ENCODE results near the gene TP53I11. TPM values are rescaled to one million over a fixed set of nuclear protein-coding genes. Genes with fewer than 3 reads are reported as not detected.

The TP53I11 gene
- polyA plus RNA-seq, 5 donors = 39.1 to 68.4 (median 51.3) TPM

DNA sequence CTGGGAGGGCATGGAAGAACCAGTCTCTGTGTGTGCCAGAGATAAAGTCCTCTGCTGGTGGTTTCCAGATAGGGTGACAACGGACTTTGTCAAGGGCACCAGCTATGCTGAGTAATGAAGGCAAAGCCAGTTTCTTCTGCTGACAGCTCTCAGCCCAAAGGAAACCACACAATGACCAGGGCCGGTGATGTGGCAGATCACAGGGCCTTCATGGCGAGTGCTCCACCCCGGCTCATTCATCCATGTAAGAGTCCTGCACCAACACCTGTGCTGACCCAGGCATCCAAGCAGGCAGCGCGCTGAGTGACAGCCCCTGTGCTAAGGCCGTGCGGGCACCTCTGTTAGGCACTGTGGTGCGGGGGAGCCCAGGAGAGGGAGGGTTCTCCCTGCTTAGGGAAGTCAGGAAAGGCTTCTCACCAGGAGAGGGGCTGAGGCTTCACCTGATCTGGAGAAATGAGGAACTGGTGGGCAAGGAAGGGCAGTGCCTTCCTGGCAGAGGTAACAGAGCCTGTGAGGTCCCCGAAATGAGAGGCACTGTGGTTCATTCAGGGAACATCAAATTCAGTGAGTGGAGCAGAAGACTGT, 33.8 kb downstream of the TP53I11 start:
- no peak for DNase-seq

DNA sequence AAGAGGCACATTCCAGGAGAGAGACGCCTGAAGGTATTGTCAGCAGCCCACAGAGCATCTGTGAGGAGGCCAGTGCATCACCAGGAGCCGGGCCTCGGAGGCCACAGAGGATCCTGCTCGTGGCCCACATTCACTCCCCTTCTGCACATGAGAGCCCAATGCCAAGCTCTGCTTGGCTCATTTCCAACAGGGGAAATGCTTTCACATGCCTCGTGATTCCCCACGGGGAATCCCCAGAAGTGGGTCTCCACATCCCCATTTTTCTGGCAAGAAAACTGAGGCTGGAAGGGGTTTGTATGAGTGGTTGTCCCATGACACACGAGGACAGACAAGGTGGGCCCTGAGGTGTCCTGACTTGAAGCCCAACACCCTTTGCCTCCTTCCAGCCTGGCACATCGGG, 34.4 kb downstream of the TP53I11 start:
- no peak for DNase-seq

DNA sequence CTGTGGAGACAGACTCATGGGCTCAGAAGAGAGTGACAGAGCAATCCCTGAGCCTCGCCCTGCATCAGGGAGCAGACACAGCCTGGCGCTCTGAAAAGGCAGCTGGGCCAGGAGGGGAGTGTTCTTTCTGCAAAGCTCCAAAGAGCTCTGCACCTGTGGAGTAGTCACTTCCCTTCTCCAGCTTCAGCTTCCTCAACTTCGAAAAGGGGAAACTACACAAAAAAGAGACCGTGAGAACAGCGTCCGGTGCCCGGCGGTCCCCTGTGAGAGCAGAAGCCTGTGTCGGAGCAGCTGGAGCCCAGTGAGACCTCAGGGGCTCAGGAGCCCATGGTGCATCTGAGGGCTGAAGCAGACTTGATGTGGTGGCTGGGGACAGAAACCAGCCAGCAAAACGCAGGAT, 35.1 kb downstream of the TP53I11 start:
- no peak for DNase-seq

DNA sequence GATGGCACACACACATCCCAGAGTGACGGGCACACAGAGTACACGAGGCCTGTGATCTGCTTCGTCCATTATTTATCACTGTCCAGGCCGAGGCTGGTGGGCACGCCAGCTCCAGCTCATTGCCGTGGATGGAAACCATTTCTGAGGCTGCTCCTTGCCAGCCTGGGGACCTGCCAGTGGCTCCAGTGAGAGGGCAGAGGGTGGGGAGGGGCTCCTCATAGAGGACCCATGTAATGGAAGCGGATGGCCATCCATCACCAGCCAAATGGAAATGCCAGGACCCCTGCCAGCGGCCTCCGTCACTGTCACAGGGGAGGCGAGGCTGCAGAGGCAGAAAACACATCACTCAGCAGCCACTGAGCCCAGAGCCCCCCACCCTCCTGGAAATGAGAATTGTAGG, 35.7 kb downstream of the TP53I11 start:
- DNase-seq = no peak

DNA sequence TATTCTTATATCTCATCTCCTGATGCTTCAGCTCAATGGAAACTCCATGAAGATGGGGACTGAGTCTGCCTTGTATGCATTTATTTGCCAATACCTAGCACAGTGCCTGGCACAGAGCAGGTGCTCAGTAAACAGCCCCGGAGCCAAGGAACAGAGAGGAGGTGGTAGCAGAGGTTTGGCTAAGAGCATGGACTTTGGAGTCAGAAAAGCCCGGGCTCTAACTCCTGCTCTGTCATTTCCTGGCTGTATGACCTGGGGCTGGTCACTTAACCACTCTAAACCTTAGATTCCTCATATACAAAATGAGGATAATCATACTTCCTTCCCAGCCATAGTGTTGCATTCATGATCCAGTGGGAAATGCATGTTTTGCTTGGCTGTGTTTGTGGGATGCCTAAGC, 36.6 kb downstream of the TP53I11 start:
- no peak for DNase-seq

DNA sequence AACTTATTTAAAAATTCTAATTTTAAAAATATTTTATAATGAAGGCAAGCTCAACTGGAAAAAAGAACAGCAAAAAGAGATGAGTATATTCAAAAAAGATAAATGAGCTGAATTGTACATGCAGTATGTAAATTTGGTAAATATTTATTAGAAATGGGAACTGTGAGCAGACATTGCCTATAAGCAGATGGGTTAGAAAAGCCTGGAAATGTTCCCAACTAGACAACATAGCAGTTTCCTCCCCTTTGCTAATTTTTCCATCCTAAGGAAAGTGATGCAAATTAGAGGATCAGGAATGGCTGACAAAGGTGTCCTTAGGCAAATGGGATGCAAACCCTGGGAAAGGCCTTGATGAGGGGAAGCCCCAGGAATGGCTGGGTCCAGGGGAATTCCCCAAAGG, 37.2 kb downstream of the TP53I11 start:
- DNase-seq = no peak

DNA sequence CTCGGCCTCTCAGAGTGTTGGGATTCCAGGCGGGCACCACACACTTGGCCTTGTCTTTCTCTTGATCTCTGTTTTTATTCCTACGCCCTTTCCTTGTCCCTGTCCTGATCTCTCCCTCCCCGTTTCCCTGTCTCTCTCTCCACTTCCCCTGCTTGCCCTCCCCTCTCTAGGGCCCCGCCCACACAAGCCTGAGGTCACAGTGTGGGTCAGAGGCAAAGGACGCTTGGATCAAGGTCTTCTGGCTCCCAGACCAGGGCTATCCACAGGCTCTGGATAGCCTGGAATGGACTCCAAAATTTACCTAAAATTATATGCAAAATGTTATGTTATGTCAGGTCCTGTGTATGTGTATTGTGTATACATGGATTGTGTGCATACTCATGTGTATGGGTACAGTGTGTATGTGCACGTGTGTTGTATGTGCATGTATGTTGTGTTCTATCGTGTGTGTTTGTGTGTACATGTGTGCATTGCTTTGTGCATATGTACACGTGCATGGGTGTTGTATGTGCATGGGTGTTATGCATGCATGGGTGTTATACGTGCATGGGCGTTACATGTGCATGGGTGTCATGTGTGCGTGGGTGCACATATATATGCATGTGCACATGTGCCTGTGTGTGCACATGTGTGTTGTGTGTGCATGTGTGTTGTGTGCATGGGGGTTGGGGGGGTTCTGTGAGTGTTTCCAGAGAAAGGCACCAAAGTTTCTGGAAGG, 38.3 kb downstream of the TP53I11 start:
- no peak for DNase-seq

DNA sequence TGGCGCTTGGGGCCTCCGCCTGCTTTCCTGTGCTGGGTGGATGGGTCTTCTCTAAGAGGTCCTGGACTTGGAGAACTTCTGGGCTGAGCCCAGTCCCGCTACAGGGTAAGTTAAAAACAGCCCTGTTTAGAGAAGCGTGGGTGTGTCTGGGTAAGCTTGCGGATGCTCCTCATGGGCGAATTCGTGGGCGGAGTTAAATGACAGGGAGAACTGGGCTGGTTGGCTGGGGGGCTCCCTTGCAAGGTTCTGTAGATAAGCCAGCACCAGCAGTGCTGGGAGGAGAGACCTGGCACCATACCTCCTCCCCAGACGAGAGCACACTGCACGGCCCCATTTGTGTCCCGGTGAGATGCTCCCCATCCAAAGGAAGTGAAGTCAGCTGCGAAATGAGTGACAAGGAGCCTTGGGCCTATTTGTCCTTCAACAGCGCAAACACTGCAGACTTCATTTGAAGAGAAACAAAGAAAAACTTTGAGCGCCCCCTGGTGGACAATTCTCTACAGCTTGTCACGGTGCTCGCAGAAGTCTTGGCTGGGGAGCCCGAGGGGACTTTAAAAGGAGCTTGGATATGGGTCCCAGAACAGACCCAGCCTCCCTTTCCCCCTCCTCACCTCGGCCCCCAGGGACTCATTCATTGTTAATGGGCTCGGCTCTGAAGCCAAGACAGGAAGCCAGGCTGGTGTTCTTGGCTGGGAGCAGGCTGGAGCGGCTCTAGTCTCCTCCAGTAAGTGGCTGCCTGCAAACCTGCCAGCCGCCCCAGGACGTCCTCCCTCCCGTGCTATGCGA, 39.5 kb downstream of the TP53I11 start:
- DNase-seq = peak; percentile 71 to 85

DNA sequence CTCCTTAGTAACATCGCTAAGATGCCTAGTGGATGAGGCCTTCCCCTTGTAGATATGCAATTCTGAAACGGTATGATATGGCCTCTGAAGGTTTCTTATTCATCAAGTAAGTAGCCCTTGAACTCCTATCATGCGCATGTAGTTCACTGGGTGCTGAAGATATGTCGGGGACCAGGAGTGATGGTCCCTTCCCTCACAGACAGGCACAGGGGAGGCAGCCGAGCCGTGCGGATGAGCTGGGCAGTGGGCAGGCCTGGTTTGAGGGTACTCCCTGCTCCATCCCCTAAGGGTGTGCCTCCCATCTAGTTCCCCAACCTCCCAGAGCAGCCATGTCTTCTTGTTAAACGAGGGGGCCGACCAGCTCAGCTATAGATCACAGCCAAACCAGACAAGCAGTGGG, 40.1 kb downstream of the TP53I11 start:
- DNase-seq = no peak

DNA sequence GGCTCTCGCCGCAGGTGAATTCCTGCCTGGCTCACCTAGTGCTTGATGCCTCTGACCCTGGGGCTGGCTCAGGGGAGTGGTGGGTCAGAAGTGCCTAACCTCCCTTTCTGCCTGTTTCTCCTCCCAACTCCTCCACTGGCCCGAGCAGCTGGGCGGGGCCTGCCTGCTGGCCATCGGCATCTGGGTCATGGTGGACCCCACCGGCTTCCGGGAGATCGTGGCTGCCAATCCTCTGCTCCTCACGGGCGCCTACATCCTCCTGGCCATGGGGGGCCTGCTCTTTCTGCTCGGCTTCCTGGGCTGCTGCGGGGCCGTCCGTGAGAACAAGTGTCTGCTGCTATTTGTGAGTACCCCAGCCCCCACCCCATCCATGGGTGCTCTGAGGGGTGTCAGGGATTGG, 41.1 kb downstream of the TP53I11 start:
- no peak for DNase-seq

DNA sequence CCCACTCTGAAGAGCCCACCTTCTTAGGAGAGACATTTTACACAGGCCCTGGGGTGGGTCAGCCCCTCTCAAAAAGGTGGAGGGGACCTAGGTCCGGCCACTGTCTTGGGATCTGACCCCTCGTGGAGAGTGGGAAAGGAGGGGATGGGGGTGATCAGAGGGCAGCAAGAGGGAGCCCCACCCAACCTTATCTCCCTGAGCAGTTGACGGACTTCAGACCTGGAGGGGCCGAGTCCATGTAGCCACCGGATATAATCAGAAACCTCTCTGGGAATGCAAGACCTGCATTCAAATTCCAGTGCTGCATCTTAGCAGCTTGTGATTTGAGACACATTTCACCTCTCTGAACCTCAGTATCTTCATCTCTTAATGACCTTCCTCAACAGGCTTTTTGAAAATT, 44.0 kb downstream of the TP53I11 start:
- DNase-seq = no peak

DNA sequence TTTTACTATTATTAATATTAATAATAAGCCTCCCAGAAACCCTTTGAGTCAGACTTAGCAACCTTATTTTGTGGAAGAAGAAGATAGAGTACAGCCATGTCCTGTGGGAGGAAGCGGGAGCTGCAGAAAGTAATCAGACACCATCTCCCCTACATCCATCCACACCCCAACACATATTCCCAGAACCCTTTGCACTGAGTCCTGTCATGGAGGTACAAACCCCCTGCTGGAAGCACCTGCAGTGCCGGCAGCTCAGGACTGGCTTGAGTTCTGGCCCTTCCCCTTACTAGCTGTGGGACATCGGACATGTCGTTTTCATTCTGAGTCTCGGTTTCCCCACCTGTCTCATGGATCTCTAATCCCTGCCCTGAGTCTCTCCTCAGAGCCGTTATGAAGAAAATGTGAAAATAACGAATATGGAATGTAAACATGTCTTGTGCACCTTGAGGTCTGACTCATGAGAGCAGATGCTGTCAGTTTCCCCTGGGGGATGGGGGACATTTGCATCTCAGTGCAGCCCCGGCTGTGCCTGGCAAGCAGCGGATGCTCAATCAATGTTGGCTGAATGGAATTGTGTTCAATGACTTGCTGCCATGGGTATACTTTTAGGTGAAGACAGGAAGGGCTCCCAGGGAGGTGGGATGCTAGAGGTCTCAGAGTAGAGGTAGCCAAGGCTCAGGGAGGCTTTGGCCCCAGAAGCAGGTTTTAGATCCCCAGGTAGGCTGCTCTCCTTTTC, 45.4 kb downstream of the TP53I11 start:
- no peak for DNase-seq

DNA sequence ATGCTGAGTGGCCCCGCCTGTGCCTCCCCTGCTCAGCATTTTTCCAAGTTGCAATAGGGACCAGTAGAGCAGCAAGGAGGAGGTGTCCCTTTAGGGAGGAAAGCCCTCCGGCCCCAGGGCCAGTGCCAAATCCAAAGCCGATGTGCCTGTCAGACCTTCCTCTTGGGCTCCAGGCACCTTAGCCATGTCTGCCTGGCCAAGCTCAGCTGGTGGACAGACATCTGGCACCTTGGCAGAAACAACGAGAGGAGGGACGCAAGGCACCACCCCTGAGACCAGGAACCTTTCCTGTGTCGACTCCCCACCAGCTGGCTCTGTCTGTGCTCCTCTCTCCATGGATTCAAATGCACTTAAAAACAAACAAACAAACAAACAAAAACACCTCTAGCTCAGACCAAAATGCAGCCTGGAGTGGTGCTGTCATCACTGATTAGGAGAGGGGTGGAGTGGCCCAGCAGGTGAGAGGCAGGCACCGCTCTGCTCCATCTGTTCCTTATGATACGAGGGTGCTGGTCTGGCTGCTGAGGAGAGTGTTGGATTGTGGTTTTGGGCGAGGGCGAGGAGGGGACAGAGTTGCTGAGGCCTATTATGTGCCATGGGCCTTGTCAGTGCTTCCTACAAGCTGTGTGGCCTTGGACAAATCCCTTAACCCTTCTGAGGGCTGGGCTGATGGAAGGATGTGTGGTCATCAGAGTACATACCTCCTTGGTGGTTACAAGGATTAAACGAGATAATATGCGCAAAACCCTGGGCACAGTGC, 46.2 kb downstream of the TP53I11 start:
- DNase-seq = no peak

DNA sequence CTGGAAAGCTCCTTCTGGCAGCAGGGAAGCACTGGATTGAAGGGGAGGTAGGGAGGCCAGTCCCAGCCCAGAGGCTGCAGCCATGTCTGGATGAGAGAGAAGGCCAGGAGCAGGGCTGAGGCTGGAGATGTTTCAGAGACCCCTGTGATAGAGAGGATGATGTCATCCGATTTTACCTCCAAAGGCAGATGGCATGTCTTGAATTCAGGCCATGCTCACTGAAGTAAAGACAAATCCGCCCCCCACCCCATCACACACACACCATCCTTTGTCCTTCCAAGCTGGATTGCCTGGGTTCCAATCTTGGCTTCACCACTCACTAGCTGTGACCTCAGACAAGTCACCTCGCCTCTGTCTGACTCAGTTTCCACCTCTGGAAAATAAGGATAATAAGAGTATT, 47.2 kb downstream of the TP53I11 start:
- DNase-seq = no peak

DNA sequence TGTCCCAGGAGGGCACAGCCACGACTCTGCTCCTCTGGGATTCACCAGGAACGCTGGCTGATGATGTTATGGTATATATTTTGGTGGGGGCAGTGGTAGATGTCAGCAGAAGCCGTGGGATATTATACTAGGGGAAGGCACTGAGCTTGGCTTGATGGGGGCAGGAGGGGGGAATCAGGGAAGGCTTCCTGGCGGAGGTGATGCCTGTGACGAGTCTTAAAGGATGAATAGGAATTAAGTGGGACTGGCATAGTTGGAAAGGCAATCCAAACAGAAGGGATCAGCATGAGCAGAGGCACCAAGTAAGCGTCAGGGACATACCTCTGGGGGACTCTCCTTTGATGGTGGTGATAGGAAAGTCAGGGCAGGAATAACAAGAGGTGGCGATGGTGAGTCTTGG, 47.6 kb downstream of the TP53I11 start:
- no peak for DNase-seq

DNA sequence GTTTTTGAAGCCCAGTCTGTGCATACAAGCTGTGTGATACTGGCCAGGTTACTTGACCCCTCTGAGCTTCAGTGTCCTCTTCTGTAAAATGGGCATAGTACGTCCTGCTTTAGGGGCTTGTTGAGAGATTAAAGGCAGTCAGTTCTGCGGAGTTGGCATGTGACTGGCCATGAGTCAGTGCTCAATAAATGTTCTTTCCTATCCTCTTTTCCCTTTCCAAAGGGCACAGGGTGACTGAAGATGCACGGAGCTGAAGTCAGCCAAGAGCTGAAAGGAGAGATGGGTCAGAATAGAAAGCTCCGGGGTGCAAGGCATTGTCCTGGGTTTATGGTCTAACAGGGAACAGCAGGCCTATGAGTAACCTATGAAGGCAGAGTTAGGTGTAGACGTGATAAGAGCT, 48.9 kb downstream of the TP53I11 start:
- no peak for DNase-seq

DNA sequence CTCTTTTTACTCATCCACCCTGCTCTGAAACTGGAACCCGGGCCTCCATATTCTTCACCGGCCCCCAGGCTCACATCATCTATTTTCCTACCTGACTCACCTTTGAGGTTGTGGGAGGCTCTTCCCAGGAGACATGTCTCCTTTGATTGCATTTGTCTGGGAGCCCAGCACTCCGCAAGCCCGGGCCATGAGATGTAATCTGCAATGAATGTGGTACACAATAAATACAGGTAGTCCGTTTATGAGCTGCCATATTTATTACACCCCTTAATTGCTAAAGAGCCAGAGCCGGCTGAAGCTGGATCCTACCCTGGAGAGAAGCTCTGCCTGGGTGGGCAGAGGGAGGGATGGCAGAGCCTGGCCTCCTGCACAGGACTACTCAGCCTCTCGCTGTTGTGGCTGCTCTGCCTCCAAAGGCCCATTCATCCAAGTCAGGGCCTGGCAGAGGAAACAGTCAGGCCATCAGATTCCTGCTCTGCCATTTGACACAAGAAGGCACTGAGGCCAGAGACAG, 49.5 kb downstream of the TP53I11 start:
- DNase-seq = no peak

DNA sequence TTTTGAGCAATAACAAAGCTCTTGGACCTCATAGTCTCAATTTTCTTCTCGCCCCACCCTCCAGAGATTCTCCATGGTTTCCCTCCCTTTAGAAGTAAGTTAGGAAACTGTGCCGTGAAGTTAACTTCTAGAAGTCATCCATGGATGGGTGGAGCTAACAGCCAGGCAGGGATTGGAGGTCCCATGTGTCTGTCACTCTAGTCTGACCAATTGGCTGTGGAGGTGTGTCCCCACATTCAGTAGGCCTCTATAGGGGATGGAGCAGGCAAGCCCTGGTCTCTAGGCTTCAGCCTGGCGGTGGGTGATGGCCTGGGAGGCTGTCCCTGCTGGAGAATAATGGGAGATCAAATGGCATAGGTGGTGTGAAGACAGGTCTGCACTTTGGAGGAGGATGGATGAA, 50.7 kb downstream of the TP53I11 start:
- no peak for DNase-seq

DNA sequence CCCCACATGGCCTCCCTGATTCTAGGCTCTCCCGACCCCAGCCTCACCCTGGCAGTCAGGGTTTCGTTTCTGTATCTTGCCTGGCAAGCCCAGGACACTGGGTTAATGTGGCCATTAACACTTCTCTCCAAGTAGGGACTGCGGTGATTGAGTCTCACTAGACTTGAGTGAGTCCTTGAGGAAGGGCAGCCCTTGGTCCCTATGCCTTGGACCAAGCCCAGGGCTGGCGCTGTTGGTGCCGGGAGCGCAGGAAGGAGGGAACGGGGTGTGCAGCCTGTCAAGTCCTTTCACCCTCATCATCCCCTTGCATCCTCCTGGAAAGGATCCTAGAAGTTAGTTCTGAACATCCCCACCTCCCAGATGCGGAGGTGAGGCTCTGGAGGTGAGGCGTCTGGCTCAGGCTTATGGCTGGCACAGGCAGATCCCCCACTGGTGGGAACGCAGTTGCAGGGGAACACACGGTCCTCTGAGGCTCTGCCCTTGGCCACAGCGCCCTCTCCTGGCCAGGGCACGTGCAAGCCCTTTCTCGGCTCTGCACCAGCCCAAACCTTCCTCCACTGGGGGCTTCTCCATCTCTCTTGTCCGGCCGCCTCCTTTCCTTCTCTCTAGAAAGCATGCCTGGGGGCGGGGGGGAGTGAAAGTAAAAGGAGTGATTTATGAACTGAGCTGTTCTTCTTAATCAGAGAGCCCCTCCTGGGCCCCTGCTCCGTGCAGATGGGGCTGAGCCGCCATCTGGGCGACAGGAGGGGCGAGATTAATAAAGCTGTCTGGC, 56.7 kb downstream of the TP53I11 start:
- peak; percentile 49 to 60 for DNase-seq

DNA sequence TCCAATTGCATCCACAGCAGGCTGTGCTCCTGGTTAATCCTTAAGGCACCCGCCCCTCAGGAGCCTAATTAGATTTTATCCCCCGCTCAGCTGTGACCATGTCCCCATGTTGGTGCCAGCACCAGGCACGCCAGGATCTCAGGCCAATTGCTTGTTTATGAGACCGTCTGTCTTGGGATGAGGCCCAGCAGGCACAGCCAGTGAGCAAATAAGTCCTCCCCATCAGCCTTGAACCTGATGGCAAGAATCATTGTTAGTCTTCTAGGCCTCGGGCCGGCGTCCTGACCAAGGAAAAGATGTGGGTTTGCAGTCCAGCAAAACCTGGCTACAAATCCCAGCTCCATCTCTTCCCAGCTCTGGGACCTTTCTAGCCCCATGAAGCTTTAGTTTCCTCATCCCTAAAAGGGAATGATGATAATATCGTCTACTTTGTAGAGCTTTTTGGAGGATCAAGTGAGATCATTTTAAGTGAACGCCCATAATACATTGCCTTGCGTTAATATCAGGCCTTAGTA, 57.3 kb downstream of the TP53I11 start:
- DNase-seq = peak in 1 of 2 donors; percentile 22
